ENCODE data around the gene COBL.

Gene COBL

GRCh38 chr7:51249187-51249945 is 67.2 kb downstream of the COBL start:
- DNase-seq, result no peak

- DNase-seq, result no peak
These were observed 70.1 kb downstream of the COBL start for GRCh38 chr7:51246258-51247245.

GRCh38 chr7:51244885-51245284 is 71.7 kb downstream of the COBL start:
- no peak for DNase-seq

- no peak for DNase-seq
These were observed 72.6 kb downstream of the COBL start for GRCh38 chr7:51244053-51244452.

GRCh38 chr7:51243631-51244030 is 73.0 kb downstream of the COBL start:
- DNase-seq, result no peak

- DNase-seq, result no peak
These were observed 73.6 kb downstream of the COBL start for GRCh38 chr7:51242881-51243518.

- DNase-seq, result no peak
These were observed 74.5 kb downstream of the COBL start for GRCh38 chr7:51242007-51242691.

- no peak for DNase-seq
These were observed 75.7 kb downstream of the COBL start for GRCh38 chr7:51240868-51241267.

- DNase-seq, result no peak
These were observed 76.9 kb downstream of the COBL start for GRCh38 chr7:51239691-51240090.

- no peak for DNase-seq
These were observed 77.6 kb downstream of the COBL start for GRCh38 chr7:51238981-51239495.

GRCh38 chr7:51237446-51238133 is 79.0 kb downstream of the COBL start:
- DNase-seq, result no peak

- no peak for DNase-seq
These were observed 80.0 kb downstream of the COBL start for GRCh38 chr7:51236470-51237132.

GRCh38 chr7:51235593-51236313 is 80.9 kb downstream of the COBL start:
- no peak for DNase-seq

- no peak for DNase-seq
These were observed 81.8 kb downstream of the COBL start for GRCh38 chr7:51234609-51235308.

- no peak for DNase-seq
These were observed 82.5 kb downstream of the COBL start for GRCh38 chr7:51234139-51234538.

GRCh38 chr7:51233374-51233773 is 83.2 kb downstream of the COBL start:
- no peak for DNase-seq

GRCh38 chr7:51230723-51231122 is 85.9 kb downstream of the COBL start:
- DNase-seq, result no peak

- no peak for DNase-seq
These were observed 86.3 kb downstream of the COBL start for GRCh38 chr7:51230324-51230625.

GRCh38 chr7:51229620-51230323 is 86.8 kb downstream of the COBL start:
- no peak for DNase-seq
